ENCODE data around the gene SOX6.

DNA sequence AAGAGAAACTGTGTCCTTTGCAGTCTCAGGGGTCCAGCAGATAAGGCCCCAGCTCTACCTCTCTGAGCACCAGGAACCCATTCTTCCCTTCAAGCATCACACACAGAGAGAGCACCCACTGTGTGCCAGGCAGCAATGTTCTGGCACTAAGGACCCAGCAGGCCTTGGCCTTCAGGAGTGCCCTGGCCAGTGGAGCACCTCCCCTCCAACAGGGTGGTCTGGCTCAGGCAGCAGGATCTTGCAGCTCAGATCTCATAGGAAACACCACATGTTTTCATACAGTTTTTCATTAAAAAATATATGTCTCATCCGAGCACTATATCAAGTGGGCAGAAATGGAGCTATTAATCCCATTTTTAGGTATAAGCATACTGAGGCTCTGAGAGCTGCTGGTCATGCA is 410.6 kb downstream of the SOX6 start:
- TF ChIP-seq, protein P1, sequence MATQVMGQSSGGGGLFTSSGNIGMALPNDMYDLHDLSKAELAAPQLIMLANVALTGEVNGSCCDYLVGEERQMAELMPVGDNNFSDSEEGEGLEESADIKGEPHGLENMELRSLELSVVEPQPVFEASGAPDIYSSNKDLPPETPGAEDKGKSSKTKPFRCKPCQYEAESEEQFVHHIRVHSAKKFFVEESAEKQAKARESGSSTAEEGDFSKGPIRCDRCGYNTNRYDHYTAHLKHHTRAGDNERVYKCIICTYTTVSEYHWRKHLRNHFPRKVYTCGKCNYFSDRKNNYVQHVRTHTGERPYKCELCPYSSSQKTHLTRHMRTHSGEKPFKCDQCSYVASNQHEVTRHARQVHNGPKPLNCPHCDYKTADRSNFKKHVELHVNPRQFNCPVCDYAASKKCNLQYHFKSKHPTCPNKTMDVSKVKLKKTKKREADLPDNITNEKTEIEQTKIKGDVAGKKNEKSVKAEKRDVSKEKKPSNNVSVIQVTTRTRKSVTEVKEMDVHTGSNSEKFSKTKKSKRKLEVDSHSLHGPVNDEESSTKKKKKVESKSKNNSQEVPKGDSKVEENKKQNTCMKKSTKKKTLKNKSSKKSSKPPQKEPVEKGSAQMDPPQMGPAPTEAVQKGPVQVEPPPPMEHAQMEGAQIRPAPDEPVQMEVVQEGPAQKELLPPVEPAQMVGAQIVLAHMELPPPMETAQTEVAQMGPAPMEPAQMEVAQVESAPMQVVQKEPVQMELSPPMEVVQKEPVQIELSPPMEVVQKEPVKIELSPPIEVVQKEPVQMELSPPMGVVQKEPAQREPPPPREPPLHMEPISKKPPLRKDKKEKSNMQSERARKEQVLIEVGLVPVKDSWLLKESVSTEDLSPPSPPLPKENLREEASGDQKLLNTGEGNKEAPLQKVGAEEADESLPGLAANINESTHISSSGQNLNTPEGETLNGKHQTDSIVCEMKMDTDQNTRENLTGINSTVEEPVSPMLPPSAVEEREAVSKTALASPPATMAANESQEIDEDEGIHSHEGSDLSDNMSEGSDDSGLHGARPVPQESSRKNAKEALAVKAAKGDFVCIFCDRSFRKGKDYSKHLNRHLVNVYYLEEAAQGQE (IDR thresholded peaks at IDR 0.05; ENCODE audit: borderline replicate concordance), result no peak
- TF ChIP-seq, protein P2, sequence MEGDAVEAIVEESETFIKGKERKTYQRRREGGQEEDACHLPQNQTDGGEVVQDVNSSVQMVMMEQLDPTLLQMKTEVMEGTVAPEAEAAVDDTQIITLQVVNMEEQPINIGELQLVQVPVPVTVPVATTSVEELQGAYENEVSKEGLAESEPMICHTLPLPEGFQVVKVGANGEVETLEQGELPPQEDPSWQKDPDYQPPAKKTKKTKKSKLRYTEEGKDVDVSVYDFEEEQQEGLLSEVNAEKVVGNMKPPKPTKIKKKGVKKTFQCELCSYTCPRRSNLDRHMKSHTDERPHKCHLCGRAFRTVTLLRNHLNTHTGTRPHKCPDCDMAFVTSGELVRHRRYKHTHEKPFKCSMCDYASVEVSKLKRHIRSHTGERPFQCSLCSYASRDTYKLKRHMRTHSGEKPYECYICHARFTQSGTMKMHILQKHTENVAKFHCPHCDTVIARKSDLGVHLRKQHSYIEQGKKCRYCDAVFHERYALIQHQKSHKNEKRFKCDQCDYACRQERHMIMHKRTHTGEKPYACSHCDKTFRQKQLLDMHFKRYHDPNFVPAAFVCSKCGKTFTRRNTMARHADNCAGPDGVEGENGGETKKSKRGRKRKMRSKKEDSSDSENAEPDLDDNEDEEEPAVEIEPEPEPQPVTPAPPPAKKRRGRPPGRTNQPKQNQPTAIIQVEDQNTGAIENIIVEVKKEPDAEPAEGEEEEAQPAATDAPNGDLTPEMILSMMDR (IDR thresholded peaks at IDR 0.05; ENCODE audit: poor library complexity, severe bottlenecking), result no peak
- TF ChIP-seq EZH2 (IDR thresholded peaks at IDR 0.05; ENCODE audit: borderline replicate concordance, insufficient read depth, low read length, poor library complexity, severe bottlenecking), result no peak
- no peak for TF ChIP-seq POLR2AphosphoS5 (IDR thresholded peaks at IDR 0.05)
- TF ChIP-seq SMC3 (conservative IDR thresholded peaks at IDR 0.05; ENCODE audit: poor library complexity), result no peak
- TF ChIP-seq MXI1 (conservative IDR thresholded peaks at IDR 0.05; ENCODE audit: poor library complexity, severe bottlenecking), result no peak
- TF ChIP-seq TAF1 (IDR thresholded peaks at IDR 0.05; ENCODE audit: low read depth), result no peak
- no peak for TF ChIP-seq EP300 (conservative IDR thresholded peaks at IDR 0.05; ENCODE audit: poor library complexity, severe bottlenecking)
